ENCODE results near the gene FAM50B. TPM values are rescaled to one million over a fixed set of nuclear protein-coding genes. Genes with fewer than 3 reads are reported as not detected.

Gene FAM50B
- total RNA-seq, 6 donors from 2014 or later, result 11.7 to 23.3 (median 15.4) TPM

GRCh38 chr6:3812596-3812995 lies 36.6 kb upstream of the FAM50B start:
- TF ChIP-seq POLR2A (IDR thresholded peaks at IDR 0.05), result no peak
- TF ChIP-seq, protein P1, sequence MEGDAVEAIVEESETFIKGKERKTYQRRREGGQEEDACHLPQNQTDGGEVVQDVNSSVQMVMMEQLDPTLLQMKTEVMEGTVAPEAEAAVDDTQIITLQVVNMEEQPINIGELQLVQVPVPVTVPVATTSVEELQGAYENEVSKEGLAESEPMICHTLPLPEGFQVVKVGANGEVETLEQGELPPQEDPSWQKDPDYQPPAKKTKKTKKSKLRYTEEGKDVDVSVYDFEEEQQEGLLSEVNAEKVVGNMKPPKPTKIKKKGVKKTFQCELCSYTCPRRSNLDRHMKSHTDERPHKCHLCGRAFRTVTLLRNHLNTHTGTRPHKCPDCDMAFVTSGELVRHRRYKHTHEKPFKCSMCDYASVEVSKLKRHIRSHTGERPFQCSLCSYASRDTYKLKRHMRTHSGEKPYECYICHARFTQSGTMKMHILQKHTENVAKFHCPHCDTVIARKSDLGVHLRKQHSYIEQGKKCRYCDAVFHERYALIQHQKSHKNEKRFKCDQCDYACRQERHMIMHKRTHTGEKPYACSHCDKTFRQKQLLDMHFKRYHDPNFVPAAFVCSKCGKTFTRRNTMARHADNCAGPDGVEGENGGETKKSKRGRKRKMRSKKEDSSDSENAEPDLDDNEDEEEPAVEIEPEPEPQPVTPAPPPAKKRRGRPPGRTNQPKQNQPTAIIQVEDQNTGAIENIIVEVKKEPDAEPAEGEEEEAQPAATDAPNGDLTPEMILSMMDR (IDR thresholded peaks at IDR 0.05), result no peak
- no peak for TF ChIP-seq POLR2AphosphoS5 (IDR thresholded peaks at IDR 0.05)
- no peak for TF ChIP-seq EP300 (IDR thresholded peaks at IDR 0.05)
- H3K36me3 ChIP-seq, result no peaks in the 10 kb centered on the region
- peaks cover 6 to 23% (median 19%) of the 10 kb centered on the region in 4 donors for H3K4me1 ChIP-seq
- no peak overlapping the region for H3K4me3 ChIP-seq
- no peaks in the 10 kb centered on the region for H3K9me3 ChIP-seq
- ATAC-seq (ENCODE audit: low FRiP score in 2 of 2) (no peak), DNase-seq (no peak)
- 60 to 73% methylated on average over 3 of the region's 3 CpGs for WGBS, 2 donors
- no peak overlapping the region for H3K27ac ChIP-seq
- no peaks in the 10 kb centered on the region for H3K27me3 ChIP-seq

- H3K4me3 ChIP-seq, result no peak overlapping the region
- peak; percentile 20 to 53 for DNase-seq
- peaks cover 6 to 23% (median 18%) of the 10 kb centered on the region in 4 donors for H3K4me1 ChIP-seq
- H3K27ac ChIP-seq, result peak overlapping the region in 1 of 4 donors; percentile 5
- no peaks in the 10 kb centered on the region for H3K27me3 ChIP-seq
- no peaks in the 10 kb centered on the region for H3K36me3 ChIP-seq
- no peak for TF ChIP-seq POLR2A (IDR thresholded peaks at IDR 0.05)
- TF ChIP-seq, protein P1 (IDR thresholded peaks at IDR 0.05), result peak in 1 of 6 experiments; percentile 30
- peak; percentile 55 to 68 for TF ChIP-seq POLR2AphosphoS5 (IDR thresholded peaks at IDR 0.05)
- TF ChIP-seq EP300 (IDR thresholded peaks at IDR 0.05), result peak in 2 of 4 donors; percentile 63 to 75
- WGBS, 2 donors, result 33 to 52% methylated on average over 12 to 13 of the region's 13 CpGs
- peak; percentile 42 to 50 for ATAC-seq (ENCODE audit: low FRiP score in 2 of 2)
- H3K9me3 ChIP-seq, result no peaks in the 10 kb centered on the region
Measured at GRCh38 chr6:3813150-3813780, 35.9 kb upstream of the FAM50B start.

- no peak overlapping the region for H3K4me3 ChIP-seq
- no peaks in the 10 kb centered on the region for H3K27me3 ChIP-seq
- peaks cover 6 to 16% (median 13%) of the 10 kb centered on the region in 4 donors for H3K4me1 ChIP-seq
- ATAC-seq (ENCODE audit: low FRiP score in 2 of 2) (no peak), DNase-seq (peak in 1 of 2 donors; percentile 57)
- H3K36me3 ChIP-seq, result no peaks in the 10 kb centered on the region
- WGBS, 2 donors, result 95 to 98% methylated on average over 12 to 15 of the region's 15 CpGs
- peak overlapping the region in 1 of 4 donors; percentile 5 for H3K27ac ChIP-seq
- no peak for TF ChIP-seq EP300 (IDR thresholded peaks at IDR 0.05)
- TF ChIP-seq POLR2AphosphoS5 (IDR thresholded peaks at IDR 0.05), result no peak
- no peaks in the 10 kb centered on the region for H3K9me3 ChIP-seq
Measured at GRCh38 chr6:3813918-3814317, 35.3 kb upstream of the FAM50B start.

GRCh38 chr6:3814539-3814938 lies 34.6 kb upstream of the FAM50B start:
- no peaks in the 10 kb centered on the region for H3K27me3 ChIP-seq
- no peak overlapping the region for H3K27ac ChIP-seq
- H3K4me1 ChIP-seq, result peaks cover 0 to 11% (median 7%) of the 10 kb centered on the region in 4 donors
- no peaks in the 10 kb centered on the region for H3K9me3 ChIP-seq
- 94 to 97% methylated on average over 2 of the region's 2 CpGs for WGBS, 2 donors
- no peak overlapping the region for H3K4me3 ChIP-seq
- ATAC-seq (ENCODE audit: low FRiP score in 2 of 2) (no peak), DNase-seq (no peak)
- TF ChIP-seq, protein P1 (IDR thresholded peaks at IDR 0.05), result no peak
- TF ChIP-seq POLR2A (IDR thresholded peaks at IDR 0.05) (no peak), EP300 (IDR thresholded peaks at IDR 0.05) (no peak), POLR2AphosphoS5 (IDR thresholded peaks at IDR 0.05) (no peak)
- H3K36me3 ChIP-seq, result no peaks in the 10 kb centered on the region

DNA sequence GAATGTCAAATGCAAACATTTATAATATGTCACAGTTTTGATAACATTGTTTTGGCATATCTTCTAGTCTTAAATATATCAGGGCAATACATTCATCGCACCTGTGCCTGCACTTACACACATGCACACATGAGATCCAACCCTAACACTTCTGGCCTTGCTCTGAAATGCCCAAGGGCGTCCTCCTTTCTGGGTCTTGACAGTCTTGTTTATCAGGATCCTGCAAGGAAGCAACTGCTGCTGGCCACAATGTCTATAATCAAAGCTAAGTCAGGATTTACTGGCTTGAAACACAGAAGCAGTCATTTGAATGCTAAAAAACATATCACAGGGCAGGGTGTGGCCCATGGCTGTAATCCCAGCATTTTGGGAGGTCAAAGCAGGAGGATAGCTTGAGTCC lies 32.9 kb upstream of the FAM50B start:
- DNase-seq (no peak), ATAC-seq (ENCODE audit: low FRiP score in 2 of 2) (no peak)
- Histone ChIP-seq H3K36me3 (no peaks in the 10 kb centered on the region), H3K27me3 (no peaks in the 10 kb centered on the region), H3K4me3 (no peak overlapping the region), H3K4me1 (peaks cover 0 to 11% (median 5%) of the 10 kb centered on the region in 4 donors), H3K9me3 (no peaks in the 10 kb centered on the region), H3K27ac (no peak overlapping the region)
- no peak for TF ChIP-seq POLR2A (IDR thresholded peaks at IDR 0.05)
- TF ChIP-seq POLR2AphosphoS5 (IDR thresholded peaks at IDR 0.05), result no peak
- no peak for TF ChIP-seq EP300 (IDR thresholded peaks at IDR 0.05)
- TF ChIP-seq, protein P1 (IDR thresholded peaks at IDR 0.05), result no peak
- 84 to 93% methylated on average over 2 of the region's 2 CpGs for WGBS, 2 donors
